HG02763 (cell line): ENCODE measurements around the gene ACYP2.
A peak's percentile ranks its signal among the peaks of the same experiment; 100 is the strongest.
"Not testable (repeated sequence)": the region's sequence is repeated elsewhere in the genome, so short reads cannot be mapped to it uniquely, and the experiment has no call there.

Experiments used
- ATAC-seq: cut with Tn5 transposase; IDR thresholded peaks from one replicate; pipeline ENCODE4 v1.9.1; 2021; ENCODE audit warnings: mild to moderate bottlenecking, moderate library complexity; ENCODE audit not compliant: unreplicated experiment

The ACYP2 gene

DNA sequence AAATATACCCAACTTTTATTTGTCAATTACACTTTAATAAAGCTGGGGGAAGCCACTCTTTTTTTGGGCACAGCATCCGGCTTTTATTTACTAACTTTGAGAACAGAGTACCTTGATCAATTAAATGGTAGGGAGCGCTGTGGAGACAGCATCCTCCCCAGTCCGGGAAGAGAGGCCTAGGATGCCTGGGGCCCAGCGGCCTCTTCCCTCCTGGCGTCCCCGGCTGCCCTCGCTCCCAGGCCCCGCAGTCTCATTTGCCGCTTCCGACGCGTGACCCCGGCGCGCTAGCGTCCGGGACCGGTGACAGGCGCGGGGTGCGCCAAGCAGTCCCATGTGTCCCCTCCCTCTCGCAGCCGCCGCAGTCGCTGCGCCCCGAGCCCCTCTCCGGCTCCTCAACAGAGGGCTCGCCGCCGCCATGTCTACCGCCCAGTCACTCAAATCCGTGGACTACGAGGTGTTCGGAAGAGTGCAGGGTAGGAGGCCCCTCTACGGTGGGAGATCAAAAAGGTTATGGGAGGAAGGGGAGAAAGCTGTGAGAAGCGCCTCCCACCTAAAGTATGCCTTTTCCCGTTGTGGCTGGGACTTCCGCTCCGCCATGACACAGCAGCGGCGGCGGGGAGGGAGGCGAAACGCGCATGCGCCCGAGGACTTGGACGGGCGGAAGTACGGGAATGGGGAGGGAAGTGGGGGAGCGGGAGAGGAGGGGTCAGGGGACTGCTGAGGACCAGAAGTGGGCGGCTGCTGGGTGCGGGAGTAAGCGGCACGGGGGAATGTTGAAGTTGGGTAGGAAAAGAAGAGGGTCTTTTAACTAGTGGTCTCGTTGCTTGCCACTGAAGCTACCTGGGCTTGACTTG, at the start of gene ACYP2:
Gene ACYP2 (plus strand): TSS at position 332 of the 854 bp plus-strand sequence.
- ATAC-seq: peak; percentile 93

DNA sequence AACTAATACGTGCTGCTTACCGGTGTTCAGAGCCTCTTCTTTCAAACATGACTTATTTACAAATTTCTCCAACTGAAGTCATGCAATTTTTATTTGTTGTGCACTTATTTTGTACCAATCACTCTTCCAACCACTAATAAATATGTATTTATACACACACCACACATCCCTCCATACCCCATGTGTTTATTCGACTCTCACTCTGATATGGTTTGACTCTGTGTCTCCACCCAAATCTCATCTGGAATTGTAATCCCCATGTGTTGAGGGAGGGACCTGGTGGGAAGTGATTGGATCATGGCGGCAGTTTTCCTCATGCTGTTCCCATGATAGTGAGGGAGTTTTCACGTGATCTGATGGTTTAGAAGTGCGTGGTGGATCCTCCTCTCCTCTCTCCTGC, 49.5 kb upstream of the ACYP2 start:
- ATAC-seq: no peak

DNA sequence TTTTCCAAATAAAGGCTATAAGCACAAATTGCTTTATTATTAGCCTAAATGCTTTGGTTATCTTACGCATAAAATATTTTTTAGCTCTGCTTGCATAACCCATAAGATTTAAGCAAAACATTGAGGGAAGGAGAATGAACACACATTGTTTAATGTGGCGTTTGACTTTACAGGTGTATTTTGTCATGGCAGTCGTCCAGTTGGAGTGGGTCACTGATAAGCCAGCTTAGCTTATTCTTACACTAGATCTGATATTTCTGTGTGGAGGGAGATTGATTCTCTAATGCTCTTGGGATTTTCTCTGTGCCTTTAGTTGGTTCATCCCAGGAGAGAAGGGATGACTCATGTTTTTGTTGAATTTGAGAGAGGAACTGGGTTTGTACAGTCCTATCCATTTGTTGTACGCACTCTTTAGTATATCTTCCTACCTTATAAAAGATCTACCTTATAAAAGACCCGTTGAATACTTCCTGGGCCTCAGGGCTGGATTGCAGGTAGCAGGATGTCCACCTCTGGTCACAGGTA, 47.5 kb upstream of the ACYP2 start:
- no peak for ATAC-seq

DNA sequence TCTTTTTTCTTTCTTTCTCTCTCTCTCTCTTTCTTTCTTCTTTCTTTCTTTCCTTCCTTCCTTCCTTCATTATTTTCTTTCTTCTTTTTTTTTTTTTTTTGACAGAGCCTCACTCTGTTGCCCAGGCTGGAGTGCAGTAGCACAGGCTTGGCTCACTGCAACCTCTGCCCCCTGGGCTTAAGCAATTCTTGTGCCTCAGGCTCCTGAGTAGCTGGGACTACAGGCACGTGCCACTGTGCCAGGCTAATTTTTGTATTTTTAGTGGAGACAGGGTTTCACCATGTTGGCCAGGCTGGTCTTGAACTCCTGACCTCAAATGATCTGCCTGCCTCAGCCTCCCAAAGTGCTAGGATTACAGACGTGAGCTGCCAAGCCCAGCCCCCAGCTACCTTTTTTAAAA, 42.9 kb upstream of the ACYP2 start:
- ATAC-seq: not testable (repeated sequence)

DNA sequence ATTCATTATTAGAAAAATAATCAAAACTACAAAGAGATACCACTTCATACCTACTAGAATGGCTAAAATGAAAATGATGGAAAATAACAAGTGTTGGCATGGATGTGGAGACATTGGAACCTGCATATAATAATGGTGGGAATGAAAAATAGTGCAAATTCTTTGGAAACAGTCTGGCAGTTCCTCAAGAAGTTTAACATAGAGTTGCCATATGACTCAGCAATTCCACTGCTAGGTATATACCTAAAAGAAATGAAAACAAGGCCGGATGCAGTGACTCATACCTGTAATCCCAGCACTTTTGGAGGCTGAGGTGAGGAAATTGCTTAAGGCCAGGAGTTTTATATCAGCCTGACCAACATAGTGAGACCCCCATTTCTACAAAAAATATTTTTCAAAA, 41.6 kb upstream of the ACYP2 start:
- ATAC-seq: peak; percentile 56

DNA sequence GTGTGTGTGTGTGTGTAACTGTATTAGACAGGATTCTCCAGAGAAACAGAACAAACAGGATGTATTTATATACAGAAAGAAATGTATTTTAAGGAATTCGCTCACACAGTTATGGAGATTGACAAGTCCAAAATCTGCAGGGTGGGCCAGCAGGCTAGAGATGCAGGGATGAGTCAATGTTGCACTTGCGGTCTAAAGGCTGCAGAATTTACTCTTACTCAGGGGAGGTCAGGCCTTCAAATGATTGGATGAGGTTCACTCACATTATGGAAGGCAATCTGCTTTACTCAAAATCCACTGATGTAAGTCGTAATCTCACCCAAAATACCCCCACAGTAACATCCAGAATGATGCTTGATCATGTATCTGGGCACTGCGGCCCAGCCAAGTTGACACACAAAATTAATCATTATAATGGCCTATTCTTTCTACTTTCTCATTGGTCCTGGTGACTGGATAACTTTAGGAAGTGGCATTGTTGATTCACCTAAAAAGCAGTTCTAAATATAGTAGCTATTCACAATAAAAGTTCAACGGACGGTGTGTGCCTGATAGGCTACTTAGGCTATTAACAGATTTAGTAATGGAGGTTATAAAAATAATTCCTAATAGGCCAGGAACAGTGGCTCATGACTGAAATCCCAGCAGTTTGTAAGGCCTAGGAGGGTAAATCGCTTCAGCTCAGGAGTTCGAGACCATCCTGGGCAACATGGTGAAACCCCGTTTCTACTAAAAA, 40.6 kb upstream of the ACYP2 start:
- no peak for ATAC-seq

DNA sequence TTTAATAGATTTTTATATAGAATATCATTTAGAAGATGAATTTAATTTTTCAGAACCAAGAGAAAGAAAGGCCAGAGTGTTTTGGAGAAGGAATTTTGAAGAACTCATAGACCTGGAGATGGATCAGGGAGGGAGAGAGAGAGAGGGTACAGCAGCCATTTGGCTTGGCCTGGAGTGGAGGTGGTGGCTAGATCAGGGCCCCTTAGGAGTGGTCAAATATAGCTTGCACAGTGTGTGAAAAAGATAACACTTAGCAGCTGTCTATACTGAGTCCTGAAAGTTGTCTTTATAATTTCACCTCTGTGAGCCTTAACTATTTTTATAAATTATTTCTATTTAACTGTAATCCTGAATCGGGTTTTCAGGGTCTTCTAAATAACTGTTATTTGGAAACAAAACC, 38.8 kb upstream of the ACYP2 start:
- no peak for ATAC-seq

DNA sequence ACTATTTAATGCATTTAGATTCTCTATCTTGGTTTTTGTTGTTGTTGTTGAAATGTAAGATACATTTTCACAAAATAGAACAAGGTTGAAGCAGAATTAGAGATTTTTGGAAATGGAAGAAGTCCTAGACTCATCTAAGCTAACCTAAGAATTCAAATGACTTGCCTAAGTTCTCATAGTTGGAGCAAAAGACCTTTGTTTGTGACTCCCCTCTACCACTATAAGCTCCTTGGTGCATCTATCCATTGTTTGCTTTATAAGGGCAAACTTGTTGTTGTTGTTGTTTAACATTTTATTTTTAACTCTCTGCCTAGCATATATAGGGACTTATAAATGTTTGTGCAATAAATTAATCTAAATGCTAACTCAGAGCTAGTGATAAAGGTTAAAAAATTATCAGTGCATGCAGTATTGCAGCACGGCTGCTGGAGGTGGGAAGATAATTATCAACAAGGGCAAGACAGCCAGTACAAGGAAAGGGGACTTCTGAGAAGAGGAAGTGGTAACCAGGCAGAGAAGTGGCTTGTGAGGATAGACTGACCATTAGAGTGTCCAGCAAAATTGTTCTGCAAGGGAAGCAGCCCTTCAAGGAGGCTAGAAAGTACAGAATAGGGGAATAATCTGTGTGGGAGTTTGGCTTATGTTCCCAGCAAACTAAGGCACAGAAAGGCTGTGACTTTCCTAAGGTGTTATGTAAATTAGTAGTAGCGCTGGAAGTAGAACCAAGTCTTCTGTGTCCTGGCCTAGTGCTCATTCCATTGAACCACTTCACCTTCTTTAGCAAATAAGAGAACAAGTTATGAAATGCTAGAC, 38.1 kb upstream of the ACYP2 start:
- ATAC-seq: no peak

DNA sequence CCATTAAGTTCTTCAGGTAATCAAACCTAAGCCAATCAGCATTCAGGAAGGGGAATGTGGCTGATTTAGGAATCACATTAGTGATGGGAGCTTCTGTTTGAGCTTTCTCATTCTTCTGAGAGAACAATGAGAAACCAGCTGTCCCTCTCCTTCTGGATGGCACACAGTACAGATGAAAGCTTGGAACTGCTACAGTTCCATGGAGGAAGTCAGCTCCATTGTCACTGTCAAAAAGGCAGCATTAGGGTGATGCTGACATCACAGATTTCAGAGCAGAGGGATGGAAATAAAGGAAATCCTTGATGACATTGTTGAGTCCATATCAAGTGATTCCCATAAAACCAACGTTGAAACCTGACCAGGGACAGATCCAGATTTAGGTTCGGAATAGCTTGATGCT, 36.1 kb upstream of the ACYP2 start:
- ATAC-seq: no peak

DNA sequence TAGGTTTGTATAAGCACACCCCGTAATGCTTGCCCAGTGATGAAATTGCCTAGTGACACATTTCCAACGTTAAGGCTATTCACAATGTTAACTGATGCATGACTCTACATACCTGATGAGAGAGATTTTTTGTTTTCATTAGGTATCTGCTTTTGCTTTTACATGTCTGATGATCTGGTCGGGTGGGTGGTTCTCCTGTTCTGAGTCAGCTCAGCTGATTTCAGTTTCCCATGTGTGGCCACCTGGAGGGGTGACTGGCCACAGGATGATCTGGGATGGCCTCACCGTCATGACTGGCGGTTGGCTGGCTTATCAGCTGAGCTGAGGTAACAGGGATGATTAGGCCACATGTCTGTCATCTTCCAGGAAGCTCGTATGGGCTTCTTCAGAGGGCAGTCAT, 33.8 kb upstream of the ACYP2 start:
- peak; percentile 98 for ATAC-seq

DNA sequence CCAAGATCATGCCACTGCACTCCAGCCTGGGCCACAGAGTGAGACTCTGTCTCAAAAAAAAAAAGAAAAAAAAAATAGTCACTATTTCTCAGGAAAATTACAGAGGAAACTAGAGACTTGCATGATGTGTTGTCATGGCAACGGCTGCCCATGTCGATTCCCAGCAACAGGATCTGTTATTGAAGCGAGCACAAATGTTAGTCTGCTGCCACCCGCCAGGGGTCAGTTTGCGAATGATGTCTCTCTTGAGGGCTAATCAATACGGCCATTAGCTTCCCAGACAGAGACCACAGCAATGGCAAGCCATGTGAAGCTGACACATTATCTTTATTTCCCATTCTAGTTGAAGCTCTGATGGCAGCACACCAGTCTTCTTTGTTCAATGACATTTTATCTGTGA, 32.4 kb upstream of the ACYP2 start:
- ATAC-seq: no peak

DNA sequence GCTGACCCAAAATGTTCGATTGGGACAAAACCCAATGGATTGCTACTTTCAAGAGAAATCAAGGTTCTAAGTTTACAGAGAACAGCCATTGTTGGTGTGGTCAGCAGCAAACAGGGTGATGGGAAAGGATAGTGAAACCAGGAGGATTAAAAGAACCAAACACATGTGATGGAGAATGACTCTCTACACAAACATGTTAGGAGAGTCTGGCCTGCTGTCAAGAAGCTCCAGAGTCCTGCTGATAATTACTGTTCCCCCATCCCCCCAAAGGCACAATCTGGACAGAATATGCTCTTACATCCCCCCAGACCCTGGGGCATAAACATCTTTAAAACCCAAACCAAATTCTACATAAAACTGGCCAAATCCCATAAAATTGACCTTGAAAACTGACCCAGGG, 32.0 kb upstream of the ACYP2 start:
- no peak for ATAC-seq

DNA sequence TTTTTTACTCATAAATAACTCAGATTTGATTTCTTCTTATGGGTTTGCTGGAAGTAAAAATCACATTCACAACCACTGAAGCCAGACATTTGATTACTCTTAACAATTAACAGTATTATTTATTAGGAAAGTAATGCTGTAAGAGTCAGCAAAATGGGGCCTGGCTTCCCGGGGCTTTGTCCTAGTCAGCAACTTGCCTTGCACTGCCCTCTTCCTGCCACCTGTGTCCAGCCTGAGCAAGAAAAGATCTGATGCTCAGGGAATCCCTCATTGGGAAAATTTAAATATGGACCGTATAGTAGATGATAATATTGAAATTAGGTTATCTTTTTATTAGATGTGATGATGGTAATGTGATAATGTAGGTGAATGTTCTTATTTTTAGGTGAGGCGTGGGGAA, 30.8 kb upstream of the ACYP2 start:
- no peak for ATAC-seq

DNA sequence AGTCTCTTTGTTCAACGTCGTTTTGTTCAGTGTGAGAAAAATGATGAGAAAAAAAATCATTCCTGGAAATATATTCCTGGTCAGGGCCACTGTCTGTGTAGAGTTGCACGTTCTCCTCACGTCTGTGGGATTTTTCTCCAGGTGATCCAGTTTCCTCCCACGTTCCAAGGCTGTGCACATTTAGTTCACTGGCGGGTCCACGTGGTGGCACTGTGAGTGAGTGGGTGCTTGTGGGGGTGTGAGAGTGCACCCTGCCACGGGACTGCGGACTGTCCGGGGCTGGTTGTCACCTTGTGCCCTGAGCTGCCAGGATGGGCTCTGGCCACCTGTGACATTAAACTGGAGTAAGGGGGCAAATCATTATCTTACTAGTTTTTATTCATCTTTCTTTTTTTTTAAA, 30.3 kb upstream of the ACYP2 start:
- no peak for ATAC-seq

DNA sequence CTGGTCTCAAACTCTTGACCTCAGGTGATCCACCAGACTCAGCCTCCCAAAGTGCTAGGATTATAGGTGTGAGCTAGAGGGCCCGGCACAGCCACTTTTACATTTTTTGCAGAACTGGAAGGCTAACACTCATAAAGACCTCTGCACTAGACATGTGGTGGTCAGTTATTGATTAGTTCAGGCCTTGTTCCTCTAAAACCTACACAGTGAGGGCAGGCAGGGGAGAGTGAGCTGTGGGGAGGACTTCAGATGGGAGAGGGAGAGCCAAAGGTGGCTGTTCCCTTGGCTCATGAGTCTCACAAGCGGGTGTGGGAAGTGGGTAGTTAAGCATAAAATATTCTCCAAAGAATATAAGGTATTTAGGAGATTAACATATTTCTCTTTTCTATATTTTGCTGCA, 29.3 kb upstream of the ACYP2 start:
- no peak for ATAC-seq

DNA sequence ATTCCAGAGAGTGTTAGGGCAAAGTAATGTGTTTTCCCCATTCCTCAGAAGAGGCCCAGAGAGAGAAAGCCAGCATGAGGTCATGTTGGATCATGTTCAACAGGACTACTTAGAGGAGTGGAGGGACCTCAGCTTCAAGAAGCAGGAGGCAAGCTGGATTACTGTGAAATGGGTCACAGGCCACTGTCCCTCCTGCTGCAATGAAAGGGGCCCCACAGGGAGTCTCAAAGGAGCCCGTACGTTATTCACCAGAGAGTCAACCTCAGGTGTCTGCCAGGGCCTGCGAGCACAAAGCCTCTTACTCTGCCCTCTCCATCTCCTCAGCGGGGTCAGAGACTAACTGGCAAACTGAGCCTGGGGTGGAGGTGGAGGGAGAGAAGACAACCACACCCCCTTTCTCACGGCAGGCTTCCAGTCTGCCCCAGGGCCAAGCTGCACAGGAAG, 27.2 kb upstream of the ACYP2 start:
- no peak for ATAC-seq

DNA sequence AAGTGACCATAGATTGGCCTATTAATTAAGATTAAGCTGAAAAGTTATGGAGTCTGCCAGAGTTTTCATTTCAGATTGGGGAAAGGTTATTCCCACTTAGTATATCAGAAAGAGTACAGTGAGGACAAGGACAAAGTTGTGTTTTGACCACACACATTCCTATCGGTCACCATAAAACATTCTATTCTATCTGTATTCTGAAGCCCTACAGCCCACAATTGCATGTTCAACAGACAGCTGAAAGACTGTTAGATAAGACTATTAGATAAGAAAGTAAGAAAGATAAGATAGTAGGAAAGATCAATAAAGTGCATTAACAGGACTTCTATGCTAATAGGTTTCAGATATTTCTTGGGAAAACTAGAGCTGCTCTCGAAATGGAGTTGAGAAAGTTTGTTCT, 26.7 kb upstream of the ACYP2 start:
- ATAC-seq: no peak

DNA sequence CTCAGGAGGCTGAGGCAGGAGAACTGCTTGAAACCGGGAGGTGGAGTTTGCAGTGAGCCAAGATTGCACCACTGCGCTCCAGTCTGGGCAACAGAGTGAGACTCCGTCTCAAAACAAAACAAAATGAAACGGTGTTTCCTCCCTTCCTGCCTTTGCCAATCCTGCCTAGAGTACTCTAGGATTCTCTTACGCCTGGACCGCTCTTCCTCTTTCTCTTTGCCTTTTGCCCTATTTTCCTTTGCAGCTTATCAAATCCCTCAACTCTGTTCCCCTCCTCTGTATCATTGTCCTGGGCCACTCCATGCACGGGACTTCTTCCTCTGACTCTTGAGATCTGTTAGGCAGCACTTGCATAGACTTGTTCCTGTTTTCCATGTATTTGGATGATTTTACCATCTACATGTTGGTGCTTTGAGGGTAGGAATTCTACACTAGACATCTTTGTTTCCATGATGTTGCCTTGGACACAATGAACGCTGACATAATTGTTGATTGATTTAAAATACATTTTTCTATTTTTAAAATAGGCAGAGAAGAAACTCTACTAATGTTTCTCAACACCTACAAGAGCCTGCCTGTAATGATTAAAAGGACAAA, 24.8 kb upstream of the ACYP2 start:
- ATAC-seq: no peak

DNA sequence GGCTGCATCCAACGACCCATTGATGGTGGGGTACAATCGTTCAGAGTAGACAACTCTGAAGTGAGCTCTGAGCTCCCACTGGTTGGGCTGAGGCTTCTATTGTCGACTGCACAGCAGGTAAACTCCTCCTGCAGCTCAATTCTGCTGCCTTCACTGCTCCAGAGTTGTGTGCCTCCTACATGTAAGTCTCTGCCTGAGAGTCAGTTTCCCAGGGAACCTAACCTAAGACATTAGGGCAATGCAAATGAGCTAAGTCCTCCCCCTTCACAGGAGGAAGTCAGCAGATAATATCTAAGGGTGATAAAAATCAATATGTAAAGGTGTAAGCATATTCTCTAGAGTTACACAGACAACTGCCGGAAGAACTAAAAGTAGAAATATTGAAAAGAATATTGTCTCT, 22.5 kb upstream of the ACYP2 start:
- ATAC-seq: peak; percentile 48

DNA sequence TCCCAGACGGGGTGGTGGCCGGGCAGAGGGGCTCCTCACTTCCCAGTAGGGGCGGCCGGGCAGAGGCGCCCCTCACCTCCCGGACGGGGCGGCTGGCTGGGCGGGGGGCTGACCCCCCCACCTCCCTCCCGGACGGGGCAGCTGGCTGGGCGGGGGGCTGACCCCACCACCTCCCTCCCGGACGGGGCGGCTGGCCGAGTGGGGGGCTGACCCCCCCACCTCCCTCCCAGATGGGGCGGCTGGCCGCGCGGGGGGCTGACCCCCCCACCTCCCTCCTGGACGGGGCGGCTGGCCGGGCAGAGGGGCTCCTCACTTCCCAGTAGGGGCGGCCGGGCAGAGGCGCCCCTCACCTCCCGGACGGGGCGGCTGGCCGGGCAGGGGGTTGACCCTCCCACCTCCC, 20.0 kb upstream of the ACYP2 start:
- ATAC-seq: not testable (repeated sequence)

DNA sequence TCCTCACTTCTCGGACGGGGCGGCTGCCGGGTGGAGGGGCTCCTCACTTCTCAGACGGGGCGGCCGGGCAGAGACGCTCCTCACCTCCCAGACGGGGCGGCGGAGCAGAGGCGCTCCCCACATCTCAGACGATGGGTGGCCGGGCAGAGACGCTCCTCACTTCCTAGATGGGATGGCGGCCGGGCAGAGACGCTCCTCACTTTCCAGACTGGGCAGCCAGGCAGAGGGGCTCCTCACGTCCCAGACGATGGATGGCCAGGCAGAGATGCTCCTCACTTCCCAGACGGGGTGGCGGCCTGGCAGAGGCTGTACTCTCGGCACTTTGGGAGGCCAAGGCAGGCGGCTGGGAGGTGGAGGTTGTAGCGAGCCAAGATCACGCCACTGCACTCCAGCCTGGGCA, 19.3 kb upstream of the ACYP2 start:
- not testable (repeated sequence) for ATAC-seq
